Subcutaneous adipose tissue (tissue), 4 donors: ENCODE results near the gene WDHD1. TPM values are rescaled to one million over a fixed set of nuclear protein-coding genes. Genes with fewer than 3 reads are reported as not detected.

ENCODE experiments used
- total RNA-seq, 4 donors: library from RNA; depleted of rRNA; stranded (reverse); fragments of >200 nt; gene quantifications; one replicate each; pipeline ENCODE4 v1.1.0, GENCODE V29; 2016
- TF ChIP-seq, protein P1 (sequence below): fragments of 450-650 bp; IDR thresholded peaks from one replicate; pipeline ENCODE4 v1.5.1; 2016; ENCODE audit warnings: low read depth, mild to moderate bottlenecking, control low read depth, antibody characterized with exemption, moderate library complexity

The WDHD1 gene
- total RNA-seq, 4 donors from 2014 or later = 0.94 to 2.0 (median 1.5) TPM

DNA sequence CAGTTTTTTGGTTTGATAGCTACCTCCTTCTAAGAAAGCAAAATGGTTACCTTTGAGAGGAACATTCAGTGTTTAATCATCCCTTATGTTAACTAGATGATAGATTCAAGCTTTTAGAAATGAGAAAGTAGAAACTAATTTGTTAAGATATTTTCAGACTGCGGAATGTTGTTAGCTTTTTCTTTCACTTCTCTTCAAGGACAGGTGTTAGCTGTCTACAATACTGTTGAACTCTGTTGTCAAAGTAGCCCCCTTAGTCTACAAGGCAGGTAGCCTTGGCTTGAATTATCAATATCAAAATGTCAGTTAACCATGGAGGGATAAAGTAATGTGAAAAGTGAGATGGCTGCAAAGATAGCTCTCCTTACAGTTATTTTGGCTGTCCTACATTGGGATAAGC is 39.3 kb upstream of the WDHD1 start:
- TF ChIP-seq, protein P1, sequence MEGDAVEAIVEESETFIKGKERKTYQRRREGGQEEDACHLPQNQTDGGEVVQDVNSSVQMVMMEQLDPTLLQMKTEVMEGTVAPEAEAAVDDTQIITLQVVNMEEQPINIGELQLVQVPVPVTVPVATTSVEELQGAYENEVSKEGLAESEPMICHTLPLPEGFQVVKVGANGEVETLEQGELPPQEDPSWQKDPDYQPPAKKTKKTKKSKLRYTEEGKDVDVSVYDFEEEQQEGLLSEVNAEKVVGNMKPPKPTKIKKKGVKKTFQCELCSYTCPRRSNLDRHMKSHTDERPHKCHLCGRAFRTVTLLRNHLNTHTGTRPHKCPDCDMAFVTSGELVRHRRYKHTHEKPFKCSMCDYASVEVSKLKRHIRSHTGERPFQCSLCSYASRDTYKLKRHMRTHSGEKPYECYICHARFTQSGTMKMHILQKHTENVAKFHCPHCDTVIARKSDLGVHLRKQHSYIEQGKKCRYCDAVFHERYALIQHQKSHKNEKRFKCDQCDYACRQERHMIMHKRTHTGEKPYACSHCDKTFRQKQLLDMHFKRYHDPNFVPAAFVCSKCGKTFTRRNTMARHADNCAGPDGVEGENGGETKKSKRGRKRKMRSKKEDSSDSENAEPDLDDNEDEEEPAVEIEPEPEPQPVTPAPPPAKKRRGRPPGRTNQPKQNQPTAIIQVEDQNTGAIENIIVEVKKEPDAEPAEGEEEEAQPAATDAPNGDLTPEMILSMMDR = no peak

DNA sequence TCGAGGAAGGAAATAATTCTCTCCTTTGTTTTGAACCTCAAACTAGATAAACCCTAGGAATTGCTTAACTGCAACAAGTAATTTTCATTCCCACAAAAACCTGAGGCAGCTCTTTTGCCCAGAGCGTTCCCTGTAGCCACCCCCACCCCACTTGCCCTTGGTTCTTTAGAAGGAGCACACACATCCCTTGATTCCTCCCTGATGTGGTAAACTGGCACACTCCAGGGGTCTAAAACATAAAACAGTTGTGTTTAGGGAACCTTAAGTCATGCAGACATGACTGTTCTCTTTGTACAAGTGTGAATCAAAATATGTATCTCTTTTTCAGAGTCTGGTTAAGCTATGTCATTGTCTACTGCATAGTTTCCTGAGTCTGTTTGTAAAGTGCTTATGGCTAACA is 38.5 kb upstream of the WDHD1 start:
- TF ChIP-seq, protein P1 = no peak

DNA sequence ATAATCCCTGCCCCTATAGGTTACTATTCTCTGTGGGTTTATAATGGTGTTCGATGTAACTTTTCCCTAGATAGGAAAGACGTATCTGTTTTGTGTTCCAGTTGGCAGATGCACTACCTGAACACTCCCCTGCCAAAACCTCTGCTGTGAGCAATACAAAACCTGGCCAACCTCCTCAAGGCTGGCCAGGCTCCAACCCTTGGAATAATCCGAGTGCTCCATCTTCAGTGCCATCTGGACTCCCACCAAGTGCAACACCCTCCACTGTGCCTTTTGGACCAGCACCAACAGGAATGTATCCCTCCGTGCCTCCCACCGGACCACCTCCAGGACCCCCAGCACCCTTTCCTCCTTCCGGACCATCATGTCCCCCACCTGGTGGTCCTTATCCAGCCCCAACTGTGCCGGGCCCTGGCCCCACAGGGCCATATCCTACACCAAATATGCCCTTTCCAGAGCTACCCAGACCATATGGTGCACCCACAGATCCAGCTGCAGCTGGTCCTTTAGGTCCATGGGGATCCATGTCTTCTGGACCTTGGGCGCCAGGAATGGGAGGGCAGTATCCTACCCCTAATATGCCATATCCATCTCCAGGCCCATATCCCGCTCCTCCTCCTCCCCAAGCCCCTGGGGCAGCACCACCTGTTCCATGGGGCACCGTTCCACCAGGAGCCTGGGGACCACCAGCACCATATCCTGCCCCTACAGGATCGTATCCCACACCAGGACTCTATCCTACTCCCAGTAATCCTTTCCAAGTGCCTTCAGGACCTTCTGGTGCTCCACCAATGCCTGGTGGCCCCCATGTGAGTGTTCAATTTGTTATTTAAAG is 35.8 kb upstream of the WDHD1 start:
- TF ChIP-seq, protein P1 = no peak

DNA sequence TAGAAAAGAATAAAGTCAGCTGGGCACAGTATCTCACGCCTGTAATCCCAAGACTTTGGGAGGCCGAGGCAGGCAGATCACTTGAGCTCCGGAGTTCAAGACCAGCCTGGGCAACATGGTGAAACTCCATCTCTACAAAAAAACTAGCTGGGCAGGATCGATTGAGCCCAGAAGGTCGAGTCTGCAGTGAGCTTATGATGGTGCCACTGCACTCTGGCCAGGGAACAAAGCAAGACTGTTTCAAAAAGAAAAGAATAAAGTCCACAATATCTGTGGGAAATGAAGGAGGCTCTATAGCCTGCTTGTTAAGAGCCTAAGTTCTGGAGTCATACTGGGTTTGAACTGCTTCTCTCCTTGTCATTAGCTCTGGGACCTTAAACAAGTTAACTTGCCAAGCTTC is 32.4 kb upstream of the WDHD1 start:
- TF ChIP-seq, protein P1 = no peak

DNA sequence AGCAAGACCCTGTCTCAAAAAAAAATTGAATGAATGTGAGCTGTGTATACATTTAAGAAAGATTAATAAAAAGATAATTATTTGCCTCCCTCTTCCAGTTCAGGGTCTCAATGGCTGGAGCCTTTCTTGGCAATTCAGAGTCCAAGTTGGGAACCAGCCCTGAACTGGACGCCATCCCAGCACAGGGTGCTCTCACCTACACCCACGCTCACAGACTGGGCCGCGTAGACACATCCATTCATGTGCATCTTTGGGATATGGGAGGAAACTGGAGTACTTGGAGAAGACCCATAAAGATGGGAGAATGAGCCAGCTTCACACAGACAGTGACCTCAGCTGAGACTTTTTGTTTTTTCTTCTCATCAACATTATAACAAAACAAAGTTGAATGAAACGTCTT is 31.0 kb upstream of the WDHD1 start:
- TF ChIP-seq, protein P1 = no peak

DNA sequence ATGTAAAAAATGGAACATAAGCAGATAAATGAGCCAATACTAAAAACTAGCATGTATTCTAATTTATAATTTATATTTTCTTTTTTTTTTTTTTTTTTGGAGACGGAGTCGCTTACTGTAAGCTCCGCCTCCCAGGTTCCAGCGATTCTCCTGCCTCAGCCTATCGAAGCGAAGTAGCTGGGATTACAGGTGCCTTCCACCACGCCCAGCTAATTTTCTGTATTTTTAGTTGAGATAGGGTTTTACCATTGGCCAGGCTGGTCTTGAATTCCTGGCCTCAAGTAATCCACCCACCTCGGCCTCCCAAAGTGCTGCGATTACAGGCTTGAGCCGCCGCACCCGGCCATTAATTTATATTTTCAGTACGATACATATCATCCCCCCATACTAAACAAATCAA is 27.2 kb upstream of the WDHD1 start:
- TF ChIP-seq, protein P1 = no peak

DNA sequence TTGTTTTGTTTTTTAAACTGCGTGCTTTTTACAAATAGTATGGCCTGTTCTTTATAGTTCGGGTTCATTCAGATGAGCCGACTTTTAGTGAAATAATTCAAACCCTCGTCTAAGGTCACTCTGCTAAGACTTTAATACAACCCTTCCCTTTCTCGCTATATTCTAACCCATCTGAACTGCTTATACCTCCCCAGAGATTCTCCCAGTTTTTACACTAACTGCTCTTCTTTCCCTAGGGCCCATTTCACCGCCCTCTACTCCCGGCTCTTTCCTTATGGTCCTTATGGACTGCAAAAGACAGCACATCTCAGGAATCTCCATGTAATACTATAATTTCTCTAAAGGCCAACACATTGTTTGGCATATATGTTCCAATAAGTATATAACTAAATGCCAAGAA is 26.6 kb upstream of the WDHD1 start:
- TF ChIP-seq, protein P1 = no peak
